HG02938 (cell line): ENCODE data around the gene ARHGEF26.

Experiments used
- ATAC-seq: cut with Tn5 transposase; IDR thresholded peaks from one replicate; pipeline ENCODE4 v1.9.1; 2021; ENCODE audit warnings: mild to moderate bottlenecking, moderate library complexity; ENCODE audit not compliant: unreplicated experiment

The ARHGEF26 gene

GRCh38 chr3:154247806-154248415 is 126.7 kb downstream of the ARHGEF26 start:
- no peak for ATAC-seq

- no peak for ATAC-seq
Measured at GRCh38 chr3:154250291-154250690, 129.1 kb downstream of the ARHGEF26 start.

- no peak for ATAC-seq
Measured at GRCh38 chr3:154251610-154252009, 130.4 kb downstream of the ARHGEF26 start.

- ATAC-seq: peak; percentile 93
Measured at GRCh38 chr3:154252759-154253638, 131.8 kb downstream of the ARHGEF26 start.

GRCh38 chr3:154254527-154254926 is 133.3 kb downstream of the ARHGEF26 start:
- ATAC-seq: no peak

- no peak for ATAC-seq
Measured at GRCh38 chr3:154273381-154273780, 152.2 kb downstream of the ARHGEF26 start.

- no peak for ATAC-seq
Measured at GRCh38 chr3:154274348-154274747, 153.2 kb downstream of the ARHGEF26 start.

GRCh38 chr3:154275292-154275691 is 154.1 kb downstream of the ARHGEF26 start:
- ATAC-seq: no peak

- no peak for ATAC-seq
Measured at GRCh38 chr3:154275965-154276364, 154.8 kb downstream of the ARHGEF26 start.

- no peak for ATAC-seq
Measured at GRCh38 chr3:154280161-154280560, 159.0 kb downstream of the ARHGEF26 start.

GRCh38 chr3:154285221-154285620 is 164.0 kb downstream of the ARHGEF26 start:
- no peak for ATAC-seq

GRCh38 chr3:154290187-154290586 is 169.0 kb downstream of the ARHGEF26 start:
- no peak for ATAC-seq

GRCh38 chr3:154294016-154294415 is 172.8 kb downstream of the ARHGEF26 start:
- no peak for ATAC-seq

GRCh38 chr3:154301561-154301960 is 180.4 kb downstream of the ARHGEF26 start:
- ATAC-seq: no peak

GRCh38 chr3:154304116-154304786 is 183.1 kb downstream of the ARHGEF26 start:
- ATAC-seq: peak; percentile 60

- ATAC-seq: peak; percentile 63
Measured at GRCh38 chr3:154304936-154305335, 183.7 kb downstream of the ARHGEF26 start.

GRCh38 chr3:154307363-154307762 is 186.2 kb downstream of the ARHGEF26 start:
- no peak for ATAC-seq
